Measurements from ENCODE around the gene MAPK8.

- TF ChIP-seq CTCF (IDR thresholded peaks at IDR 0.05) (no peak), POLR2A (IDR thresholded peaks at IDR 0.05) (no peak)
Observed at GRCh38 chr10:48317321-48317990, 11.0 kb downstream of the MAPK8 start.
